ENCODE measurements around the gene MAPKAP1. TPM values are rescaled to one million over a fixed set of nuclear protein-coding genes. Genes with fewer than 3 reads are reported as not detected.

The MAPKAP1 gene
- total RNA-seq, 1 donor from 2014 or later = 56.6 TPM

DNA sequence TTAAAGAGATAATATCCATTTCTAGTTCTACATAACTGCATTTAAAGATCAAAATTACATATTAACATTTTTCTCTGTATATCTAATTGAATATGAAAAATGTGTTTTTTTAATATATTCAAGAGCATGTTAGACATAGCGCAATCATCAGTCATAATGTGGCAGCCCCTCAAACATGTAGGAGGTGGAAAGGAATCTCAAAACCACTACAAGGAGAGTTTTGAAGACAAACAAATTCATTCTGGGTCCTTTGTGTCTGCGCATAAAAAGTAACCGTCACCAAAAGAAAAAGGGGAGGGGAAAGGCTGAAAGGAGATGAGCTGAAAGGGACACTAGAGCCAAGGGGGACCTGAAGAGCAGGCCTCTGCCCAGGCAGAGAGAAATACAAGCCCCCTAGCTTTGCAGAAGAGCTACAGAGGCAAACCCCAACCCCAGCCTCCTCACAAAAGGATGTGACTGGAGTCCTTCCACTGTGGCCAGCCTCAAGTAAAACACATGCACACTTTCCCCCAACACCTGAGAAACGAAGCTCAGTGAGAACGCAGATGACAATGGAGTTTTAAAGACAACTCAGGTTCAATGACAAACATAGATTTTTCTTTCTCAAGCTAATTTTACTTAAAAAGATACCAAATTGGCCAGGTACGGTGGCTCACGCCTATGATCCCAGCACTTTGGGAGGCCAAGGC lies 62.0 kb downstream of the MAPKAP1 start:
- Mint-ChIP-seq H3K4me3 (no peak overlapping the region), H3K36me3 (peaks cover 1% of the 10 kb centered on the region), H3K27me3 (ENCODE audit: insufficient read depth, low read depth) (peaks cover 3% of the 10 kb centered on the region), H3K4me1 (peaks cover 26% of the 10 kb centered on the region), H3K27ac (peak overlapping the region; percentile 11), H3K9me3 (no peaks in the 10 kb centered on the region)
- H3K27ac ChIP-seq = peak overlapping the region; percentile 44
- TF ChIP-seq, protein P1, sequence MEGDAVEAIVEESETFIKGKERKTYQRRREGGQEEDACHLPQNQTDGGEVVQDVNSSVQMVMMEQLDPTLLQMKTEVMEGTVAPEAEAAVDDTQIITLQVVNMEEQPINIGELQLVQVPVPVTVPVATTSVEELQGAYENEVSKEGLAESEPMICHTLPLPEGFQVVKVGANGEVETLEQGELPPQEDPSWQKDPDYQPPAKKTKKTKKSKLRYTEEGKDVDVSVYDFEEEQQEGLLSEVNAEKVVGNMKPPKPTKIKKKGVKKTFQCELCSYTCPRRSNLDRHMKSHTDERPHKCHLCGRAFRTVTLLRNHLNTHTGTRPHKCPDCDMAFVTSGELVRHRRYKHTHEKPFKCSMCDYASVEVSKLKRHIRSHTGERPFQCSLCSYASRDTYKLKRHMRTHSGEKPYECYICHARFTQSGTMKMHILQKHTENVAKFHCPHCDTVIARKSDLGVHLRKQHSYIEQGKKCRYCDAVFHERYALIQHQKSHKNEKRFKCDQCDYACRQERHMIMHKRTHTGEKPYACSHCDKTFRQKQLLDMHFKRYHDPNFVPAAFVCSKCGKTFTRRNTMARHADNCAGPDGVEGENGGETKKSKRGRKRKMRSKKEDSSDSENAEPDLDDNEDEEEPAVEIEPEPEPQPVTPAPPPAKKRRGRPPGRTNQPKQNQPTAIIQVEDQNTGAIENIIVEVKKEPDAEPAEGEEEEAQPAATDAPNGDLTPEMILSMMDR (IDR thresholded peaks at IDR 0.05) = no peak
- no peak for TF ChIP-seq EZH2 (IDR thresholded peaks at IDR 0.05)
- no peak for TF ChIP-seq EZH2phosphoT487 (IDR thresholded peaks at IDR 0.05)
- no peaks in the 10 kb centered on the region for H3K36me3 ChIP-seq
- H3K4me2 ChIP-seq = peak overlapping the region; percentile 60
- H3F3A ChIP-seq (ENCODE audit: low read depth) = no peaks in the 10 kb centered on the region
- H3K4me1 ChIP-seq = peaks cover 24% of the 10 kb centered on the region
- H3K9ac ChIP-seq = no peak overlapping the region
- peak; percentile 41 for DNase-seq (ENCODE audit: low spot score)
- no peak overlapping the region for H2AFZ ChIP-seq (replicated peaks)
- H3K4me3 ChIP-seq = no peak overlapping the region
- no peaks in the 10 kb centered on the region for H3K27me3 ChIP-seq
- H3K79me2 ChIP-seq (ENCODE audit: low read depth) = peaks cover 36% of the 10 kb centered on the region
- peaks cover 6% of the 10 kb centered on the region for H4K20me1 ChIP-seq (ENCODE audit: low read depth)
- H3K9me3 ChIP-seq (ENCODE audit: low read depth) = no peaks in the 10 kb centered on the region

DNA sequence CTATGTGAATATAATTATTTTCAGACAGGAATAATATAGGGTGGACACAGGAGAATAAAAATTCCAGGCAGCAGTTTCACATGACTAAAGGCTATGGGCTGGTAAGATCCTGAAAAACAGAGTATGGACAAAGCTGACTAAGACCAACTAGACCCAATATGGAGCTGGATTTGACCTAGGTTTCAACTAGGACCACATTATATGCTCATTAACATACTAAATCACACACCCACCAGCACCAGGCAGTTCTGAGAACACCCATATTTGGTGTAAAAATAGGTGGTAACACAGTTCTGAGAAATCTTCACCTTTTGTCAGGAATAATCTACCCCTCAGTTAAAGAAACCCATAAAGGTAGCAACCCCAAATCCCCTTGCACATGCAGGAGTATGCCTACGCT lies 64.7 kb downstream of the MAPKAP1 start:
- Histone ChIP-seq H4K20me1 (ENCODE audit: low read depth) (peaks cover 6% of the 10 kb centered on the region), H3K36me3 (no peaks in the 10 kb centered on the region), H3K4me3 (no peak overlapping the region), H3K27me3 (no peaks in the 10 kb centered on the region), H3F3A (ENCODE audit: low read depth) (no peaks in the 10 kb centered on the region), H2AFZ (replicated peaks) (no peak overlapping the region), H3K27ac (no peak overlapping the region), H3K9ac (no peak overlapping the region), H3K4me1 (peaks cover 14% of the 10 kb centered on the region), H3K9me3 (ENCODE audit: low read depth) (no peaks in the 10 kb centered on the region), H3K4me2 (no peak overlapping the region), H3K79me2 (ENCODE audit: low read depth) (peaks cover 33% of the 10 kb centered on the region)
- DNase-seq (ENCODE audit: low spot score) = no peak
- Mint-ChIP-seq H3K4me3 (no peak overlapping the region), H3K27me3 (ENCODE audit: insufficient read depth, low read depth) (peaks cover 3% of the 10 kb centered on the region), H3K27ac (no peak overlapping the region), H3K9me3 (no peaks in the 10 kb centered on the region), H3K4me1 (peaks cover 25% of the 10 kb centered on the region), H3K36me3 (no peaks in the 10 kb centered on the region)
- TF ChIP-seq EZH2 (IDR thresholded peaks at IDR 0.05) (no peak), EZH2phosphoT487 (IDR thresholded peaks at IDR 0.05) (no peak)
- TF ChIP-seq, protein P1 (IDR thresholded peaks at IDR 0.05) = no peak

DNA sequence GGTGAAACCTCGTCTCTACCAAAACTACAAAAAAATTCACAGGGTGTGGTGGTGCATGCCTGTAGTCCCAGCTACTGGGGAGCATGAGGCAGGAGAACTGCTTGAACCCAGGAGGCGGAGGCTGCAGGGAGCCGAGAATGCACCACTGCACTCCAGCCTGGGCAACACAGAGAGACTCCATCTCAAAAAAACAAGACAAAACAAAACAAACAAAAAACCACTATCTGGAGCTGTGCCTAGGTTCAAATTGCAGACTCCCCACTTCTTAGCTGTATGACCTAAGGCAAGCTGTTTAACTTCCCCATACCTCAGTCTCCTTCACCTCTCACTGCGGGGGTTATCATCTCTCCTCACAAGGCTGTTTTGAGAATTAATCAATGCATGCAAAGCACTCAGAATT lies 68.0 kb downstream of the MAPKAP1 start:
- H3K9me3 Mint-ChIP-seq = no peaks in the 10 kb centered on the region
- Histone ChIP-seq H2AFZ (replicated peaks) (no peak overlapping the region), H3K27ac (no peak overlapping the region), H3K4me1 (peaks cover under 1% of the 10 kb centered on the region), H4K20me1 (ENCODE audit: low read depth) (peaks cover 6% of the 10 kb centered on the region), H3K36me3 (no peaks in the 10 kb centered on the region), H3K79me2 (ENCODE audit: low read depth) (peaks cover 29% of the 10 kb centered on the region), H3K4me2 (no peak overlapping the region), H3K27me3 (no peaks in the 10 kb centered on the region), H3F3A (ENCODE audit: low read depth) (no peaks in the 10 kb centered on the region), H3K9ac (no peak overlapping the region), H3K9me3 (ENCODE audit: low read depth) (no peaks in the 10 kb centered on the region), H3K4me3 (no peak overlapping the region)
- no peak for DNase-seq (ENCODE audit: low spot score)
- H3K27ac Mint-ChIP-seq = no peak overlapping the region
- H3K4me3 Mint-ChIP-seq = no peak overlapping the region
- TF ChIP-seq, protein P1 (IDR thresholded peaks at IDR 0.05) = no peak
- TF ChIP-seq EZH2 (IDR thresholded peaks at IDR 0.05) = no peak
- TF ChIP-seq EZH2phosphoT487 (IDR thresholded peaks at IDR 0.05) = no peak
- peaks cover 18% of the 10 kb centered on the region for H3K4me1 Mint-ChIP-seq
- H3K36me3 Mint-ChIP-seq = no peaks in the 10 kb centered on the region
- H3K27me3 Mint-ChIP-seq (ENCODE audit: insufficient read depth, low read depth) = peaks cover 2% of the 10 kb centered on the region
